OCI-LY7 (cell line): Measurements from ENCODE around the gene HSPA1L.

Experiments
- EZH2phosphoT487 ChIP-seq: fragments of 200-600 bp; sonication (generic); IDR thresholded peaks from 2 replicates; pipeline ENCODE4 v1.6.1; 2018; ENCODE audit warnings: low read depth, borderline replicate concordance, mild to moderate bottlenecking, mixed run types, antibody characterized with exemption, low read length, moderate library complexity, mixed read lengths
- TF ChIP-seq, protein P1 (sequence below): fragments of 200-600 bp; sonication (generic); conservative IDR thresholded peaks from 2 replicates; pipeline ENCODE4 v1.5.1; 2014; ENCODE audit warnings: mild to moderate bottlenecking, antibody characterized with exemption, low read length, moderate library complexity, mixed read lengths

DNA sequence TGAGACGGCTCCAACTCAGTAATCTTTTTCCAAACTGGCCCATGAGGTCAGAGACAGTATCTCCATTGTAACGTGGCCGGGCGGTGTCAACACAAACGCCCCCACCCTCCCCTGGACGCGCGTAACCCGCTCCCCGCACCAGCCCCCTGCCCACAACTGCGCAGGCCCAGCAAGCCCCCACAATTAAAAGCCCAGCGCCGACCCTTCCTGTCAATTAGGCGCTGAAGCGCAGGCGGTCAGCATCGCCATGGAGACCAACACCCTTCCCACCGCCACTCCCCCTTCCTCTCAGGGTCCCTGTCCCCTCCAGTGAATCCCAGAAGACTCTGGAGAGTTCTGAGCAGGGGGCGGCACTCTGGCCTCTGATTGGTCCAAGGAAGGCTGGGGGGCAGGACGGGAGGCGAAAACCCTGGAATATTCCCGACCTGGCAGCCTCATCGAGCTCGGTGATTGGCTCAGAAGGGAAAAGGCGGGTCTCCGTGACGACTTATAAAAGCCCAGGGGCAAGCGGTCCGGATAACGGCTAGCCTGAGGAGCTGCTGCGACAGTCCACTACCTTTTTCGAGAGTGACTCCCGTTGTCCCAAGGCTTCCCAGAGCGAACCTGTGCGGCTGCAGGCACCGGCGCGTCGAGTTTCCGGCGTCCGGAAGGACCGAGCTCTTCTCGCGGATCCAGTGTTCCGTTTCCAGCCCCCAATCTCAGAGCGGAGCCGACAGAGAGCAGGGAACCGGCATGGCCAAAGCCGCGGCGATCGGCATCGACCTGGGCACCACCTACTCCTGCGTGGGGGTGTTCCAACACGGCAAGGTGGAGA is at the start of gene HSPA1L, which contains the start of gene HSPA1A:
- TF ChIP-seq, protein P1, sequence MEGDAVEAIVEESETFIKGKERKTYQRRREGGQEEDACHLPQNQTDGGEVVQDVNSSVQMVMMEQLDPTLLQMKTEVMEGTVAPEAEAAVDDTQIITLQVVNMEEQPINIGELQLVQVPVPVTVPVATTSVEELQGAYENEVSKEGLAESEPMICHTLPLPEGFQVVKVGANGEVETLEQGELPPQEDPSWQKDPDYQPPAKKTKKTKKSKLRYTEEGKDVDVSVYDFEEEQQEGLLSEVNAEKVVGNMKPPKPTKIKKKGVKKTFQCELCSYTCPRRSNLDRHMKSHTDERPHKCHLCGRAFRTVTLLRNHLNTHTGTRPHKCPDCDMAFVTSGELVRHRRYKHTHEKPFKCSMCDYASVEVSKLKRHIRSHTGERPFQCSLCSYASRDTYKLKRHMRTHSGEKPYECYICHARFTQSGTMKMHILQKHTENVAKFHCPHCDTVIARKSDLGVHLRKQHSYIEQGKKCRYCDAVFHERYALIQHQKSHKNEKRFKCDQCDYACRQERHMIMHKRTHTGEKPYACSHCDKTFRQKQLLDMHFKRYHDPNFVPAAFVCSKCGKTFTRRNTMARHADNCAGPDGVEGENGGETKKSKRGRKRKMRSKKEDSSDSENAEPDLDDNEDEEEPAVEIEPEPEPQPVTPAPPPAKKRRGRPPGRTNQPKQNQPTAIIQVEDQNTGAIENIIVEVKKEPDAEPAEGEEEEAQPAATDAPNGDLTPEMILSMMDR = no peak
- no peak for TF ChIP-seq EZH2phosphoT487
